Tibial nerve (tissue), 4 donors: ENCODE measurements around the gene MLC1.

Experiments used
- EP300 ChIP-seq, 2 donors: sonication (generic); formaldehyde crosslinking; IDR thresholded peaks; one replicate each; pipeline ENCODE4 v1.6.1; 2017; ENCODE audit warnings: antibody characterized with exemption in 2 of 2, mild to moderate bottlenecking in 1 of 2
- TF ChIP-seq, protein P1 (sequence below), 5 experiments: fragments of 200-600 bp in 3 of 5; fragments of 450-650 bp in 2 of 5; sonication (generic) in 3 of 5; IDR thresholded peaks; one replicate each; pipeline ENCODE4 v1.5.1; 2016 to 2019; ENCODE audit warnings: antibody characterized with exemption in 5 of 5, mild to moderate bottlenecking in 3 of 5, moderate library complexity in 2 of 5

DNA sequence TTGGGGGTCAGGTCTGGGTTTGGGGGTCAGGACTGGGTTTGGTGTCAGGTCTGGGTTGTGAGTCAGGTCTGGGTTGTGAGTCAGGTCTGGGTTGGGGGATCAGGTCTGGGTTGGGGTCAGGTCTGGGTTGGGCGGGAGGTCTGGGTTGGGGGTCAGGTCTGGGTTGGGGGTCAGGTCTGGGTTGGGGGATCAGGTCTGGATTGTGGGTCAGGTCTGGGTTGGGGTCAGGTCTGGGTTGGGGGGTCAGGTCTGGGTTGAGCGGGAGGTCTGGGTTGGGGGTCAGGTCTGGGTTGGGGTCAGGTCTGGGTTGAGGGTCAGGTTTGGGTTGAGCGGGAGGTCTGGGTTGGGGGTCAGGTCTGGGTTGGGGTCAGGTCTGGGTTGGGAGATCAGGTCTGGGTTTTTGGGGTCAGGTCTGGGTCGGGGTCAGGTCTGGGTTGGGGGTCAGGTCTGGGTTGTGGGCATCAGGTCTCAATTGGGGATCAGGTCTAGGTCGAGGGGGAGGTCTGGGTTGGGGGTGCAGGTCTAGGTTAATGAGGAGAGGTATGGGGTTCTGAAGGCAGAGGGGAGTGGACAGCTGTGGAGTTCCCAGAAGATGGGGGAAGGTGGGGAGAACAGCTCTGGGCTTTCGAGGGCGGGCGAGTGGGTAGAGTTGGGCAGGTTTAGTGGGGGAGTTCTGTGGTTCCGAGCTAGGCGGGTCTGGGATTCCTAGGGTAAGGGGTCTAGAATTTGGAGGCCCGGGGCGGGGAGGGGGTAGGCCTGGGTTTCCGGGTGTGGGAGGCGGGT lies 27.8 kb downstream of the MLC1 start:
- TF ChIP-seq, protein P1, sequence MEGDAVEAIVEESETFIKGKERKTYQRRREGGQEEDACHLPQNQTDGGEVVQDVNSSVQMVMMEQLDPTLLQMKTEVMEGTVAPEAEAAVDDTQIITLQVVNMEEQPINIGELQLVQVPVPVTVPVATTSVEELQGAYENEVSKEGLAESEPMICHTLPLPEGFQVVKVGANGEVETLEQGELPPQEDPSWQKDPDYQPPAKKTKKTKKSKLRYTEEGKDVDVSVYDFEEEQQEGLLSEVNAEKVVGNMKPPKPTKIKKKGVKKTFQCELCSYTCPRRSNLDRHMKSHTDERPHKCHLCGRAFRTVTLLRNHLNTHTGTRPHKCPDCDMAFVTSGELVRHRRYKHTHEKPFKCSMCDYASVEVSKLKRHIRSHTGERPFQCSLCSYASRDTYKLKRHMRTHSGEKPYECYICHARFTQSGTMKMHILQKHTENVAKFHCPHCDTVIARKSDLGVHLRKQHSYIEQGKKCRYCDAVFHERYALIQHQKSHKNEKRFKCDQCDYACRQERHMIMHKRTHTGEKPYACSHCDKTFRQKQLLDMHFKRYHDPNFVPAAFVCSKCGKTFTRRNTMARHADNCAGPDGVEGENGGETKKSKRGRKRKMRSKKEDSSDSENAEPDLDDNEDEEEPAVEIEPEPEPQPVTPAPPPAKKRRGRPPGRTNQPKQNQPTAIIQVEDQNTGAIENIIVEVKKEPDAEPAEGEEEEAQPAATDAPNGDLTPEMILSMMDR (IDR thresholded peaks at IDR 0.05) = no peak
- TF ChIP-seq EP300 (IDR thresholded peaks at IDR 0.05) = no peak
